ENCODE results near the gene UBE2M. TPM values are rescaled to one million over a fixed set of nuclear protein-coding genes. Genes with fewer than 3 reads are reported as not detected.

Gene UBE2M
- total RNA-seq (2022; extraction: Qiagen RNA extraction; ENCODE audit: low read depth): 135 to 153 TPM (median 147 TPM) in 5 replicates

DNA sequence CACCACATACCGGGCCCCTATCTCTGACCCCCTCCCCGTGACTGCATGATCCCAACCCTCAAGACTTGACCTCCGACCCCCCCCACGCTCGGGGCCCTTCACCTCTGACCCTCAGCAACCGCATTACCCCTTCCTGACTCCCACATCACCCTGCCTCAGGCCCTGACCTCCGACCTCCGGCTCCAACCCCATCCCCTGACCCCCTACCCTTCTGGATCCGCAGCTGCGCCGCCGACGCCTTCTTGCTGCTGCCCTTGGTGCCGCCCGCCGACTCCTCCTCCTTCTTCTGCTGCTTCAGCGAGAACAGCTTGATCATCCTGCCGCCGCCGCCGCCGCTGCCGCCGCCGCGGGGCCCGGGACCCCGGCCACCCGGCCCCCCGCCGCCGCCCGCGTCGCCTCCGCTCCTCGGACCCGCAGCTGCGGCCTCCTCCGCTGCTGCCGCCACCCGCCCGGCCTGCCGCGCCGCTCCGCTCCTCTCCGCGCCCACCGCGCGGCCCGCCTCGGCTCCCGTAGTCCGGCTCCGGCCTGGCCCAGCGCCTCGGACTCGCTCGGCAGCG is at the start of gene UBE2M:
TSS of gene UBE2M (minus strand) at position 546 of the 557 bp plus-strand sequence. CDS start at position 316, 230 bp downstream.

DNA sequence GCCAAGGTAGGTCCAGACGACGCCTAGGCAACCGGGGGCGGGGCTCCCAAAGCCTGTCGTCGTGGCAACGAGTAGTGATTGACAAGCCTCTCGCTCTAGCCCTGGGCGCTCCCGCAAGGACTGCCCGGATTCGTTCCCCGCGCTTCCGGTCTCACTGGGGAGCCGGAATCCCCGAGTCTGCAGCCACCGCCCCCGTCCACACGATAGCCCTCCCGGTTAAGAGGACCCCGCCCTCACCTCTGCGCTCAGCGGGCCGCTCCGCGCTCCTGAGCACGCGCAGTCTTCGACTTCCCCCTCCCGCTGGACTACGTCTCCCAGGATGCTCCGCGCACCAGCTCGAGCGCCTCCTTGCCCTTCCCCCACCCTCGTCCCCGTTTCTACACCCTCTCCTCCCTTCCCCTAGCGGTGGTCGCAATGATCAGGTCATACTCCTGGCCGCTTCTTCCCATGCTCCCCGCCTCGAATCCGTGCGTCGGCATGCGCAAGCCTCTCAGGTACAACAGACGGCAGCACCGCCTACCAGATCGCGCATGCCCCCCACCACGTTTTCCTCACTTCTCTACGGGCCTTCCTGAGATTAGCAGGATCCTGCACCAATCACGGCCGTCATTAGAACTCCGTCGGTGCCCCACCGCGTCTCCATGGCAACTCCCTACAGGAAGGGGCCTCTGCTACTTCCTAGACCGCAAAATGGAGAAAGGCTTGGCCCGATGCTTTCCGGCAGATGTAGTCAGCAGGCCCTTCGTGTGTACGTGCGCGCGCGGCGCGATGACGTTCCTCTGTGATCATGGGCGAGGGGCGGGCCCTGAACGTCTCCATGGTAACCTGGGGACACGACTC is 14.6 kb upstream of the UBE2M start, which contains the start of gene MZF1:
TSS of gene MZF1 (minus strand) at position 518 of the 840 bp plus-strand sequence. CDS start 1,946 bp downstream, outside the sequence.

DNA sequence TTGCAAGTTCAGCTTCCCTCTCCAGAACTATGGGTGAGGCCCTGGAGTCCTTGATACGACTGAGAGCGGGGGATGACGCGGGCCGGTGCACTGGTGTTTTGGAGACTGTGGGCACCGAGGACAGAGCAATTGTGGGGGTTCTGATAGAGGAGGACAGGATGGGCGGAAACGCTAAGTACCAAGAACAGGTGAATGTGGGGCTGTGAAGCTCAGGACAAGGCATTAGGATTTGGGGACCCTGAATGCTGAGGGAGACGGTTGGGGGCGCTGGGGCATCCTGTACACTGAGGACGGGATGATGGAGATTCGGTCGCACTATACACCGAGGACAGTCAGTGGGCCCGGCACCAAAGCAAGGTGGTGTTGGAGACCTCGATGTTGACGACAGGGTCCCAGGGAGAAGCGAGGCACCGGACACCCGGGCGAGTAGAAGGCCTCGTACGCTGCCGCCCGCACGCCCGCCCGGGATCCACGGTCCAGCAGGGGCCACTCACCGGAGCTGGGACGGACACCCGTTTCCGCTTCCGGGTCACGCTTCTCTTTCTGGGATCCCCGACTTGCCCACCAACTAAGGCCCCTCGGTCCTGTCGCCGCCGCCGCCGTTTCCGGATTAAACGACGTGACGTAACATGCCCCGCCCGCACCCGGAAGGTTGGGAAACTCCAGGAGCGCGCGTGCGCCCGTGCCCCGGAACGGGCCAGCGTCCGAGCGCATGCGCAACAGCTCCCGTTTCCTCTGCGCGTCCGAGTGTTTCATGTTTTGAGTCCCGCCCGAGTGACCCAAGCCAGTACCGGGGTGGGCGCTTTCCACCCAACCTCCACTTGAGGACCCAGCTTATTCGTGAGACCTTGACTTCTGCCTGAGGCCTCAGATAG is 3.7 kb downstream of the UBE2M start, which contains the start of gene CHMP2A:
TSS of gene CHMP2A (minus strand) at position 612 of the 875 bp plus-strand sequence. CDS start 893 bp downstream, outside the sequence.

DNA sequence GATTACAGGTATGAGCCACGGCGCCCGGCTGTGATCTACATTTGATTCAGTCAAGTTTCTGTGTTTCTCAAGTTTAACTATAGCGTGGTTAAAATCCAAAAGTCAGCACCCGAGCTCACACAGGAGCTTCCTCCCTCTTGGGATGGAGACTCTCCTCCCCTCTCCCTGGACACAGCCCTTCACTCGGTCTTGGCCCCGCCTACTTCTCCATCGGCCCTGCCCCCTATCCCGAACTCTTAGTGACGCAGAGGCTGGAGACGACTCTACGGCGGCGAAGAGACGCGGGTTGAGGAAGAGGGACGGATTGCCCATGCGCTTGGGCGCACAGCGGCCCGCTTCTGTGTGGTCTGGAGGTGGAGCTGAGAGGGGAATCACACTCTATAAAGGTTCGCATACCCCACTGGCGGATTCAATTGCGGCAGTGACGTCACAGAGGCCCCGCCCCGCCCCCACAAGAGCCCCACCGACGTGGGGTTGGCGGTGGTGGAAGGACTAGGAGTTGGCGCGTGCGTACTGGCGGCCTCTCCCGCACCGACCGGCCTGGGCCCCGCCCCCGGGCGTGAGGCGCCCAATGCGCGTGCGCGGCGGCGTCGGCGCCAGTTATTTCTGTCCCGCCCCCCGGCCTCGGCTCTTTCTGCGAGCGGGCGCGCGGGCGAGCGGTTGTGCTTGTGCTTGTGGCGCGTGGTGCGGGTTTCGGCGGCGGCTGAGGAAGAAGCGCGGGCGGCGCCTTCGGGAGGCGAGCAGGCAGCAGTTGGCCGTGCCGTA is 14.4 kb downstream of the UBE2M start, which contains the start of gene TRIM28:
TSS of gene TRIM28 (plus strand) at position 239 of the 765 bp plus-strand sequence. CDS start 694 bp downstream, outside the sequence.

DNA sequence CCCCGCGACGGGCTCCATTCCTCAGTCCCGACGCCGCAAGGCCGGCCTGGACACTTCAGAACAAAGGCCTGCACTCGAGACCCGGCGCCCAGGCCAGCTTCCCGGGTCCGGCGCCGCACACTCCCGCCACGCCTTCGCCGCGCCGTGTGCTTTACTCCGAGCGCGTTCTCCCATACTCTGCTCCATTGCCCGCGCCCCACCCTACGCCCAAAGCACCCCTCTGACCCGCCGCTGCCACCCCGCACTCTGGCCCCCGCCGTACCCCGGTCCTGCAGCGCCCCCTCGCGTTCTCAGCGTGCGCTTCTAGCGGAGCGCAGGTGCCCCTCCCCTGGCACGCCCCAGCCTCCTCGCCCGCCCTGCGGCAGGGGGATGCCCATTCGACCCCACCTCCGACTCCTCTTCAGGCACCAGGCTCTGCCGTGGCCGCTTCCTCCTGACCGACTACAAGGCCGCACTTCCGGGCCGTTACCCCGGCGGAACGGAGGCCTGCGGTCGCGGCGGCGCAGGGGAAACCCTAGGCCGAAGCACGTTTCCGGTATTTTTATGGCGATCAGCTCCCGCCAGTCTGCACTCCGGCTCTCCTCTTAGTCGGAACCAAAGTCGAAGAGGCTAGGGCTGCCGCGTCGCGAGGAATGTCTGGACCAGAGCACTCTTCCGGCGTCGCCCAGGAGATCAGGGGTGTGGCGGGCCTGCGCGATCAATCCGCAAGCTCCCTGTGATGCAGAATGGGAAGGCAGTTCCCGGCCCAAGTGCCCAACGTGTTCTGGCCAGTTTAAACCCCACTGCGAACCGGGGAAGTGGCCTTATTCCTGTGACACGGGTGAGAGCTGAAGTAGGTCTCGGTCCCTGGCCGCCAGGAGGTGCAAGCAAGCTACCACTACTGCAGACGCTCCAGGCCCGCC is 38.8 kb downstream of the UBE2M start, which contains the start of gene ZBTB45:
TSS of gene ZBTB45 (minus strand) at position 456 of the 902 bp plus-strand sequence. CDS start 2,137 bp downstream, outside the sequence.

DNA sequence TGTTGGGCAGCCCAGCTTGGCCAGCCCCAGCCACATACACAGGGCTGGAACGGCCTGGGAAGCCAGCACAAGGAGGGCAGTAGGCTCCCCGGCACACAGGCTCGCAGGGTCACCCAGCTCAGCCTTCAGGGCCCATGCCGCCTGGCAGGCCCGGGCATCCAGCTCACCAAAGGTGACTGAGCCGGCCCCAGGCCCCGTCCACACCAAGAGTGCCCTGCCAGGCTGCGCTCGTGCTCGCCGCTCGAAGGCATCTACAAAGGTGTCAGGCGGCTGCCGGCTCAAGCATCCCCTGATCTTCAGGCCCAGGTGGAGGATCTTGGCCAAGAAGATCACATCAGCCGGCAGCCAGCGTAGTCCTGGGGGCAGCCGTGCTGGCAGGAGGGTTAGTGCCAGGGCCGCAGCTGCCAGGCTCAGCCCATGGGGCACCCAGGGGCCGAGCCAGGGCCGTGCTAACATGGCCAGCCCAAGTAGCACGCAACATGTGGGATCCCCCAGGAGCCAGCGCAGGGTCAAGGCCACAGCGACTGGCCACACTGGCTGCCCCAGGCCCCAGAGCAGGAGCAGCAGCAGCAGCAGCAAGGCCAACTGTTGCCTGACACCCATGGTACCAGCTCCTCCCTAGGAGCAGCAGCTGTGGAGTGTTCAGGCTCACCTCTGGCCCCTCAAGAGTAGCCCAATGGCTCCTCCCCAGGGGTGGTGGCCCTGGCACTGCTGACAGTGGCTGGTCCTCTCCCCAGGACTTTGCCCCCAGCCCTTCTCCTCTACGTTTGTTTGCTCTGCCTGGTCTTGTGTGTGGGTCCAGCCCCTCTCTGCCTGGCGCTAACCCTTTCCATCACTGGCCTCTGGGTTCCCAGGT is 46.8 kb downstream of the UBE2M start, which contains the start of gene SLC27A5:
TSS of gene SLC27A5 (minus strand) at position 640 of the 856 bp plus-strand sequence. CDS start at position 603, 37 bp downstream.

Other genes starting within 250 kb of the UBE2M start
- gene ZSCAN22, start 231.6 kb downstream of the UBE2M start, total RNA-seq (2022; extraction: Qiagen RNA extraction; ENCODE audit: low read depth): 2.1 to 3.3 TPM (median 2.9 TPM) in 5 replicates
- gene A1BG, start 205.1 kb downstream of the UBE2M start, total RNA-seq (2022; extraction: Qiagen RNA extraction; ENCODE audit: low read depth): 9.9 to 13.7 TPM (median 12.2 TPM) in 5 replicates
- gene ZNF497, start 195.9 kb downstream of the UBE2M start, total RNA-seq (2022; extraction: Qiagen RNA extraction; ENCODE audit: low read depth): 0.80 to 1.7 TPM (median 1.5 TPM) in 5 replicates
- 1.1 to 1.5 TPM (median 1.2 TPM) in 5 replicates for gene ZNF837, start 177.6 kb downstream of the UBE2M start, total RNA-seq (2022; extraction: Qiagen RNA extraction; ENCODE audit: low read depth)
- gene RPS5, start 171.3 kb downstream of the UBE2M start, total RNA-seq (2022; extraction: Qiagen RNA extraction; ENCODE audit: low read depth): 2,263 to 2,574 TPM (median 2,501 TPM) in 5 replicates
- gene RNF225, start 163.0 kb downstream of the UBE2M start, total RNA-seq (2022; extraction: Qiagen RNA extraction; ENCODE audit: low read depth): 0.13 to 0.22 TPM in 2 of 5 replicates, not detected in the others
- gene ZNF584, start 150.0 kb downstream of the UBE2M start, total RNA-seq (2022; extraction: Qiagen RNA extraction; ENCODE audit: low read depth): 18.6 to 22.4 TPM (median 18.8 TPM) in 5 replicates
- gene ZNF132, start 118.5 kb downstream of the UBE2M start, total RNA-seq (2022; extraction: Qiagen RNA extraction; ENCODE audit: low read depth): 0.07 to 0.16 TPM (median 0.08 TPM) in 4 of 5 replicates, not detected in the other
- gene ZNF324B, start 107.0 kb downstream of the UBE2M start, total RNA-seq (2022; extraction: Qiagen RNA extraction; ENCODE audit: low read depth): 7.4 to 8.4 TPM (median 7.8 TPM) in 5 replicates
- 9.1 to 11.9 TPM (median 9.7 TPM) in 5 replicates for gene ZNF324, start 91.5 kb downstream of the UBE2M start, total RNA-seq (2022; extraction: Qiagen RNA extraction; ENCODE audit: low read depth)
- 11.7 to 14.6 TPM (median 13.1 TPM) in 5 replicates for gene ZNF446, start 82.3 kb downstream of the UBE2M start, total RNA-seq (2022; extraction: Qiagen RNA extraction; ENCODE audit: low read depth)
- gene SLC27A5, start 46.6 kb downstream of the UBE2M start, total RNA-seq (2022; extraction: Qiagen RNA extraction; ENCODE audit: low read depth): 24.4 to 34.2 TPM (median 28.6 TPM) in 5 replicates
- 11.6 to 19.5 TPM (median 16.8 TPM) in 5 replicates for gene ZBTB45, start 38.8 kb downstream of the UBE2M start, total RNA-seq (2022; extraction: Qiagen RNA extraction; ENCODE audit: low read depth)
- 659 to 835 TPM (median 753 TPM) in 5 replicates for gene TRIM28, start 14.5 kb downstream of the UBE2M start, total RNA-seq (2022; extraction: Qiagen RNA extraction; ENCODE audit: low read depth)
- 183 to 204 TPM (median 191 TPM) in 5 replicates for gene CHMP2A, start 3.5 kb downstream of the UBE2M start, total RNA-seq (2022; extraction: Qiagen RNA extraction; ENCODE audit: low read depth)
- gene MZF1, start 14.7 kb upstream of the UBE2M start, total RNA-seq (2022; extraction: Qiagen RNA extraction; ENCODE audit: low read depth): 12.5 to 18.1 TPM (median 16.9 TPM) in 5 replicates